ENCODE results near the gene NXNL1. TPM values are rescaled to one million over a fixed set of nuclear protein-coding genes. Genes with fewer than 3 reads are reported as not detected.
A peak's percentile ranks its signal among the peaks of the same experiment; 100 is the strongest.

The NXNL1 gene
- total and polyA plus RNA-seq, 4 donors: not detected

GRCh38 chr19:17423429-17424208 lies 37.1 kb downstream of the NXNL1 start:
- 98% methylated on average over 9 of the region's 20 CpGs for WGBS (ENCODE audit: insufficient coverage)
- Histone ChIP-seq H3K9me3 (ENCODE audit: control insufficient read depth, insufficient read depth, low read length) (no peaks in the 10 kb centered on the region), H3K27me3 (ENCODE audit: control insufficient read depth, insufficient read depth, low read length) (no peaks in the 10 kb centered on the region), H3K4me3 (ENCODE audit: low read depth, low read length) (no peak overlapping the region), H3K27ac (ENCODE audit: low read depth, low read length) (no peak overlapping the region), H3K4me1 (ENCODE audit: control insufficient read depth, insufficient read depth, low read length) (peaks cover 22% of the 10 kb centered on the region), H3K36me3 (ENCODE audit: control insufficient read depth, insufficient read depth, low read length) (peaks cover 24% of the 10 kb centered on the region)
- DNase-seq (ENCODE audit: low read depth in 4 of 6, low spot score in 6 of 6): no peak

GRCh38 chr19:17421942-17422341 lies 38.8 kb downstream of the NXNL1 start:
- Histone ChIP-seq H3K27me3 (ENCODE audit: control insufficient read depth, insufficient read depth, low read length) (no peaks in the 10 kb centered on the region), H3K36me3 (ENCODE audit: control insufficient read depth, insufficient read depth, low read length) (peaks cover 24% of the 10 kb centered on the region), H3K4me1 (ENCODE audit: control insufficient read depth, insufficient read depth, low read length) (peaks cover 22% of the 10 kb centered on the region), H3K4me3 (ENCODE audit: low read depth, low read length) (no peak overlapping the region), H3K9me3 (ENCODE audit: control insufficient read depth, insufficient read depth, low read length) (no peaks in the 10 kb centered on the region), H3K27ac (ENCODE audit: low read depth, low read length) (no peak overlapping the region)
- WGBS (ENCODE audit: insufficient coverage): 94% methylated on average over 4 of the region's 4 CpGs
- no peak for DNase-seq (ENCODE audit: low read depth in 4 of 6, low spot score in 6 of 6)

GRCh38 chr19:17420475-17420924 lies 40.2 kb downstream of the NXNL1 start:
- WGBS (ENCODE audit: insufficient coverage): 7% methylated on average over 25 of the region's 25 CpGs

GRCh38 chr19:17419621-17420474 lies 40.9 kb downstream of the NXNL1 start, which contains the start of gene MVB12A:
Gene MVB12A (plus strand): TSS chr19:17420047. CDS start chr19:17420136, 89 bp downstream.
- Histone ChIP-seq H3K27me3 (ENCODE audit: control insufficient read depth, insufficient read depth, low read length) (peaks cover 2% of the 10 kb centered on the region), H3K9me3 (ENCODE audit: control insufficient read depth, insufficient read depth, low read length) (no peaks in the 10 kb centered on the region), H3K4me1 (ENCODE audit: control insufficient read depth, insufficient read depth, low read length) (peaks cover 16% of the 10 kb centered on the region), H3K36me3 (ENCODE audit: control insufficient read depth, insufficient read depth, low read length) (peaks cover 23% of the 10 kb centered on the region), H3K27ac (ENCODE audit: low read depth, low read length) (peak within 1 kb of the TSS; percentile 89), H3K4me3 (ENCODE audit: low read depth, low read length) (peak within 1 kb of the TSS; percentile 64)
- DNase-seq (ENCODE audit: low read depth in 4 of 6, low spot score in 6 of 6): peak; percentile 95 to 100 (median 98)
- WGBS (ENCODE audit: insufficient coverage): under 1% methylated on average over 85 of the region's 85 CpGs

More at GRCh38 chr19:17420475-17420924, 40.2 kb downstream of the NXNL1 start:
- no peak overlapping the region for H3K27ac ChIP-seq (ENCODE audit: low read depth, low read length)
- peak overlapping the region; percentile 57 for H3K4me3 ChIP-seq (ENCODE audit: low read depth, low read length)
- peaks cover 24% of the 10 kb centered on the region for H3K36me3 ChIP-seq (ENCODE audit: control insufficient read depth, insufficient read depth, low read length)
- H3K4me1 ChIP-seq (ENCODE audit: control insufficient read depth, insufficient read depth, low read length): peaks cover 22% of the 10 kb centered on the region
- H3K9me3 ChIP-seq (ENCODE audit: control insufficient read depth, insufficient read depth, low read length): no peaks in the 10 kb centered on the region
- DNase-seq (ENCODE audit: low read depth in 4 of 6, low spot score in 6 of 6): peak in 1 of 6 donors; percentile 42
- H3K27me3 ChIP-seq (ENCODE audit: control insufficient read depth, insufficient read depth, low read length): no peaks in the 10 kb centered on the region

GRCh38 chr19:17419154-17419620 lies 41.5 kb downstream of the NXNL1 start:
- Histone ChIP-seq H3K9me3 (ENCODE audit: control insufficient read depth, insufficient read depth, low read length) (no peaks in the 10 kb centered on the region), H3K36me3 (ENCODE audit: control insufficient read depth, insufficient read depth, low read length) (peaks cover 17% of the 10 kb centered on the region), H3K27me3 (ENCODE audit: control insufficient read depth, insufficient read depth, low read length) (peaks cover 2% of the 10 kb centered on the region), H3K4me3 (ENCODE audit: low read depth, low read length) (peak overlapping the region; percentile 64), H3K27ac (ENCODE audit: low read depth, low read length) (peak overlapping the region; percentile 89), H3K4me1 (ENCODE audit: control insufficient read depth, insufficient read depth, low read length) (peaks cover 10% of the 10 kb centered on the region)
- DNase-seq (ENCODE audit: low read depth in 4 of 6, low spot score in 6 of 6): no peak
- 38% methylated on average over 3 of the region's 8 CpGs for WGBS (ENCODE audit: insufficient coverage)

- Histone ChIP-seq H3K4me3 (ENCODE audit: low read depth, low read length) (peak overlapping the region; percentile 64), H3K4me1 (ENCODE audit: control insufficient read depth, insufficient read depth, low read length) (peaks cover 9% of the 10 kb centered on the region), H3K27ac (ENCODE audit: low read depth, low read length) (no peak overlapping the region), H3K27me3 (ENCODE audit: control insufficient read depth, insufficient read depth, low read length) (peaks cover 2% of the 10 kb centered on the region), H3K36me3 (ENCODE audit: control insufficient read depth, insufficient read depth, low read length) (peaks cover 13% of the 10 kb centered on the region), H3K9me3 (ENCODE audit: control insufficient read depth, insufficient read depth, low read length) (no peaks in the 10 kb centered on the region)
- no CpG with 5 or more reads among the region's 3 CpGs for WGBS (ENCODE audit: insufficient coverage)
- no peak for DNase-seq (ENCODE audit: low read depth in 4 of 6, low spot score in 6 of 6)
These were observed 42.0 kb downstream of the NXNL1 start for GRCh38 chr19:17418710-17419109.

DNA sequence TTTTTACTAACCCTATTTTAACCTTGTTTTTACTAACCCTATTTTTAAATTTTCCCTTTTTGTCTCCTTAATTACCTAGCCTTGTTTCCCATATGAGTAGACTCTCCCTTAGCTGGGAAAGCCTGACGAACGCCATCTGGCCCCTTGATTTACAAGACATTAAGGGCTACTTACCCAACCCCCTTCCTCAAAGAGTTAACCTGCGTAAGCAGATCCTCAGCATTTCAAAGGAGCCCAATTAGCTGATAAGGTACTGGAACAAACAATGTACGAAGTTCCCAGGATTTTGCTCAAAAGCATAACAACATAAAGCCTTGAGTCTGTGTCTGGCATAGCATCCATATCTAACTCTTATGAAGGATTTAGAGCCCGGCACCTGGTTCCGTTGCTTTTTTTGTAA lies 45.6 kb downstream of the NXNL1 start:
- DNase-seq (ENCODE audit: low read depth in 4 of 6, low spot score in 6 of 6): no peak
- Histone ChIP-seq H3K27ac (ENCODE audit: low read depth, low read length) (no peak overlapping the region), H3K4me3 (ENCODE audit: low read depth, low read length) (no peak overlapping the region), H3K9me3 (ENCODE audit: control insufficient read depth, insufficient read depth, low read length) (no peaks in the 10 kb centered on the region), H3K4me1 (ENCODE audit: control insufficient read depth, insufficient read depth, low read length) (peaks cover under 1% of the 10 kb centered on the region), H3K27me3 (ENCODE audit: control insufficient read depth, insufficient read depth, low read length) (peaks cover 2% of the 10 kb centered on the region), H3K36me3 (ENCODE audit: control insufficient read depth, insufficient read depth, low read length) (no peaks in the 10 kb centered on the region)
- WGBS (ENCODE audit: insufficient coverage): 50% methylated on average over 4 of the region's 6 CpGs

GRCh38 chr19:17414097-17414496 lies 46.6 kb downstream of the NXNL1 start:
- Histone ChIP-seq H3K27ac (ENCODE audit: low read depth, low read length) (no peak overlapping the region), H3K4me1 (ENCODE audit: control insufficient read depth, insufficient read depth, low read length) (no peaks in the 10 kb centered on the region), H3K9me3 (ENCODE audit: control insufficient read depth, insufficient read depth, low read length) (no peaks in the 10 kb centered on the region), H3K36me3 (ENCODE audit: control insufficient read depth, insufficient read depth, low read length) (no peaks in the 10 kb centered on the region), H3K4me3 (ENCODE audit: low read depth, low read length) (no peak overlapping the region), H3K27me3 (ENCODE audit: control insufficient read depth, insufficient read depth, low read length) (peaks cover 2% of the 10 kb centered on the region)
- WGBS (ENCODE audit: insufficient coverage): 85% methylated on average over 8 of the region's 8 CpGs
- DNase-seq (ENCODE audit: low read depth in 4 of 6, low spot score in 6 of 6): no peak

GRCh38 chr19:17411801-17412200 lies 48.9 kb downstream of the NXNL1 start:
- Histone ChIP-seq H3K4me3 (ENCODE audit: low read depth, low read length) (no peak overlapping the region), H3K9me3 (ENCODE audit: control insufficient read depth, insufficient read depth, low read length) (no peaks in the 10 kb centered on the region), H3K4me1 (ENCODE audit: control insufficient read depth, insufficient read depth, low read length) (no peaks in the 10 kb centered on the region), H3K36me3 (ENCODE audit: control insufficient read depth, insufficient read depth, low read length) (no peaks in the 10 kb centered on the region), H3K27me3 (ENCODE audit: control insufficient read depth, insufficient read depth, low read length) (peaks cover 2% of the 10 kb centered on the region), H3K27ac (ENCODE audit: low read depth, low read length) (no peak overlapping the region)
- DNase-seq (ENCODE audit: low read depth in 4 of 6, low spot score in 6 of 6): no peak
- 75% methylated on average over 10 of the region's 11 CpGs for WGBS (ENCODE audit: insufficient coverage)
